ENCODE measurements around the gene TRIM54. TPM values are rescaled to one million over a fixed set of nuclear protein-coding genes. Genes with fewer than 3 reads are reported as not detected.

Gene TRIM54
- total and polyA plus RNA-seq, 2 of the 8 experiments (the other 6 are each of a cell fraction or from before 2014, with no cell fraction given), result 3.9 to 5.8 TPM

DNA sequence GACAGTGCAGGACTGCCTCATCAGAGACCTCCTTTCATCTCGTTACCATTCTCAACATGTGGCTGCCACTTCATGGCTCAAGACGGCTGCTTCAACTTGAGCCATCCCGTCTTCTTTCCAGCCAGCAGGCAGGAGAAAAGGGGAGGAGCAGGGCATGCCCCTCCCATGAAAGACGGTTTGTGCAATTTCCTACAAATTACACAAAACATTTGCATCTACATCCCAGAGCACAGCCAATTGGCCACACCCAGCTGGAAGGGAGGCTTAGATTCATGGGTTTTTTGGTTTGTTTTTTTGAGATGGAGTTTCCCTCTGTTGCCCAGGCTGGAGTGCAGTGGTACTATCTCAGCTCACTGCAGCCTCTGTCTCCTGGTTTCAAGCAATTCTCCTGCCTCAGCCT, 14.3 kb downstream of the TRIM54 start:
- H3K9me3 ChIP-seq (ENCODE audit: insufficient read depth in 2 of 2, low read depth in 1 of 2, low read length in 1 of 2), result no peaks in the 10 kb centered on the region
- DNase-seq (ENCODE audit: low read depth in 1 of 2, low spot score in 2 of 2) (no peak), FAIRE-seq (no peak)
- ChIA-PET POLR2A (ENCODE audit: partially characterized antibody) (interaction anchor here (0.7 to 1.5 kb wide), 6 partner anchors 13 to 65 kb away, joined by 3 to 6 read pairs (median 3); partner anchors contain the start of gene TRIM54), CTCF (ENCODE audit: partially characterized antibody) (interaction anchor here (1.1 to 12.3 kb wide), 6 partner anchors 11 to 272 kb away, joined by 3 to 413 read pairs (median 53); partner anchors contain the start of genes DNAJC5G, MPV17, SLC30A3 and TRIM54)
- no peak overlapping the region for H3K4ac ChIP-seq (replicated peaks; ENCODE audit: insufficient read length, low read depth, low read length)
- peaks cover 0 to 4% (median 2%) of the 10 kb centered on the region in 4 experiments; a peak in 3 of 7 replicates for H3K4me1 ChIP-seq (replicated peaks in 1 of 4; ENCODE audit: control insufficient read depth in 3 of 4, insufficient read depth in 4 of 4, low read length in 3 of 4)
- no peaks in the 10 kb centered on the region for H3K36me3 ChIP-seq (ENCODE audit: control insufficient read depth in 2 of 4, insufficient read depth in 4 of 4, low read length in 3 of 4)
- no peaks in the 10 kb centered on the region for H4K20me1 ChIP-seq (replicated peaks in 1 of 2; ENCODE audit: control insufficient read depth in 1 of 2, insufficient read depth in 2 of 2, low read length in 2 of 2)
- no peak overlapping the region for H3K4me2 ChIP-seq (ENCODE audit: insufficient read depth in 1 of 2, low read depth in 2 of 2, low read length in 2 of 2)
- H4K91ac ChIP-seq (replicated peaks; ENCODE audit: insufficient read length, low read length), result no peak overlapping the region
- H3K27ac ChIP-seq (ENCODE audit: low read depth, low read length), result no peak overlapping the region
- no peak overlapping the region for H3K56ac ChIP-seq (replicated peaks; ENCODE audit: insufficient read length, low read depth, low read length)
- H2AK5ac ChIP-seq (ENCODE audit: low read depth, low read length), result no peak overlapping the region
- 92% methylated on average over 4 of the region's 4 CpGs; no CpG with 5 or more reads in 1 of the 2 experiments for WGBS, 2 experiments (ENCODE audit: extremely low coverage in 1 of 2, insufficient coverage in 1 of 2, insufficient read length in 1 of 2, insufficient replicate concordance in 2 of 2, low coverage in 1 of 2, low lambda C conversion rate in 2 of 2, missing lambda C conversion rate in 1 of 2)
- H3K9ac ChIP-seq (replicated peaks in 1 of 4; ENCODE audit: extremely low read depth in 1 of 4, low read depth in 3 of 4, low read length in 3 of 4), result no peak overlapping the region
- H2BK5ac ChIP-seq (ENCODE audit: low read depth, low read length), result no peak overlapping the region
- no peak overlapping the region for H2BK120ac ChIP-seq (replicated peaks; ENCODE audit: low read depth, low read length)
- no peak overlapping the region for H3K18ac ChIP-seq (ENCODE audit: extremely low read depth, low read length)
- H3K4me3 ChIP-seq (ENCODE audit: extremely low read depth in 1 of 4, insufficient read depth in 2 of 4, low read depth in 3 of 4, low read length in 4 of 4), result no peak overlapping the region
- H3K23me2 ChIP-seq (ENCODE audit: low read depth, low read length), result no peaks in the 10 kb centered on the region
- H3K27me3 ChIP-seq (replicated peaks in 1 of 4; ENCODE audit: control insufficient read depth in 3 of 4, extremely low read depth in 1 of 4, insufficient read depth in 3 of 4, low read length in 3 of 4), result no peaks in the 10 kb centered on the region; a peak in 1 of 7 replicates
- no peak overlapping the region for H4K5ac ChIP-seq (ENCODE audit: insufficient read length, low read depth, low read length)
- no peak for TF ChIP-seq SIRT6 (IDR thresholded peaks at IDR 0.05; ENCODE audit: low read length)
- H2BK20ac ChIP-seq (ENCODE audit: low read length), result no peak overlapping the region
- no peaks in the 10 kb centered on the region for H3K79me1 ChIP-seq (ENCODE audit: low read depth, low read length)
- no peak overlapping the region for H4K8ac ChIP-seq (ENCODE audit: extremely low read depth, insufficient read depth, low read length)
- H2AFZ ChIP-seq (ENCODE audit: low read length), result no peak overlapping the region
- H2BK15ac ChIP-seq (ENCODE audit: low read length), result no peak overlapping the region
- no peak overlapping the region for H3K23ac ChIP-seq (ENCODE audit: insufficient read length)
- no peaks in the 10 kb centered on the region for H3K79me2 ChIP-seq (ENCODE audit: control insufficient read depth in 1 of 2, insufficient read depth in 2 of 2, low read length in 2 of 2)
- H3K14ac ChIP-seq (ENCODE audit: insufficient read length), result no peak overlapping the region
- H2BK12ac ChIP-seq (ENCODE audit: low read depth, low read length), result no peak overlapping the region

Measured in H1 (cell line).